Spleen (tissue), 7 donors: ENCODE measurements around the gene RBM39.

Experiments used
- POLR2A ChIP-seq, 3 donors: fragments of 450-650 bp; IDR thresholded peaks; one replicate each; pipeline ENCODE4 v1.5.1; 2017; ENCODE audit warnings: antibody characterized with exemption in 3 of 3, mild to moderate bottlenecking in 1 of 3
- POLR2AphosphoS5 ChIP-seq, 3 donors: sonication (generic); formaldehyde crosslinking; IDR thresholded peaks; one replicate each; pipeline ENCODE4 v1.5.1; 2017; ENCODE audit warnings: antibody characterized with exemption in 3 of 3
- TF ChIP-seq, protein P1 (sequence below), 11 experiments: fragments of 200-600 bp in 7 of 11; fragments of 450-650 bp in 4 of 11; sonication (generic) in 4 of 11; IDR thresholded peaks in 8 of 11; conservative IDR thresholded peaks in 3 of 11; 1 replicate in 7 of 11; 2 replicates in 4 of 11; pipeline versions ENCODE4 v1.4.0 to v1.8.0; 2016 to 2021; ENCODE audit warnings: antibody characterized with exemption in 11 of 11, inconsistent platforms in 4 of 11, mild to moderate bottlenecking in 1 of 11
- donor health status: DM: no; HTN: no; CAD: no; lungs with moderate emphysema.
- donor health status: DM: no; HTN: no; CAD: no.
- donor health status: DM: no; HTN: no; CAD: no.

DNA sequence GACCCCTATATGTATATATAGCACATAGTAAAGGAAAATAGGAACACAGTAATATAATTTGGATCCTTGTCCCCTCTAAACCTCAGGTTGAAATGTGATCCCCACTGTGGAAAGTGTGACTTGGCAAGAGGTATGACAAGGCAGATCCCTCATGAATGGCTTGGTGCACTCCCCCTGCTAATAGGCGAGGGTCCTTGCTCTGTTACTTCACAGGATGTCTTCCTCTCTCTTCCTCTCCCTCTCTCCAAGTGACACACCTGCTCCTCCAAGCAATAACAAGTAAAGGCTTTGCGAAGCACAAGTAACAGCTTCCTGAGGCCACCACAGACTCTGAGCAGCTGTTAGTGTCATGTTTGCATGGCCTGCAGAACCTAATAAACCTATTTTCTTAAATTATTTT, 26.4 kb downstream of the RBM39 start:
- TF ChIP-seq, protein P1, sequence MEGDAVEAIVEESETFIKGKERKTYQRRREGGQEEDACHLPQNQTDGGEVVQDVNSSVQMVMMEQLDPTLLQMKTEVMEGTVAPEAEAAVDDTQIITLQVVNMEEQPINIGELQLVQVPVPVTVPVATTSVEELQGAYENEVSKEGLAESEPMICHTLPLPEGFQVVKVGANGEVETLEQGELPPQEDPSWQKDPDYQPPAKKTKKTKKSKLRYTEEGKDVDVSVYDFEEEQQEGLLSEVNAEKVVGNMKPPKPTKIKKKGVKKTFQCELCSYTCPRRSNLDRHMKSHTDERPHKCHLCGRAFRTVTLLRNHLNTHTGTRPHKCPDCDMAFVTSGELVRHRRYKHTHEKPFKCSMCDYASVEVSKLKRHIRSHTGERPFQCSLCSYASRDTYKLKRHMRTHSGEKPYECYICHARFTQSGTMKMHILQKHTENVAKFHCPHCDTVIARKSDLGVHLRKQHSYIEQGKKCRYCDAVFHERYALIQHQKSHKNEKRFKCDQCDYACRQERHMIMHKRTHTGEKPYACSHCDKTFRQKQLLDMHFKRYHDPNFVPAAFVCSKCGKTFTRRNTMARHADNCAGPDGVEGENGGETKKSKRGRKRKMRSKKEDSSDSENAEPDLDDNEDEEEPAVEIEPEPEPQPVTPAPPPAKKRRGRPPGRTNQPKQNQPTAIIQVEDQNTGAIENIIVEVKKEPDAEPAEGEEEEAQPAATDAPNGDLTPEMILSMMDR (IDR thresholded peaks at IDR 0.05 in 8 of 11, conservative IDR thresholded peaks at IDR 0.05 in 3 of 11): no peak
- TF ChIP-seq POLR2AphosphoS5 (IDR thresholded peaks at IDR 0.05) (no peak), POLR2A (IDR thresholded peaks at IDR 0.05) (no peak)
